Measurements from ENCODE around the gene BRINP1.

Gene BRINP1

GRCh38 chr9:119284118-119284517, 85.1 kb downstream of the BRINP1 start:
- no peak overlapping the region for H3K4me3 ChIP-seq (ENCODE audit: low read depth in 1 of 2, low read length in 1 of 2)
- no peak overlapping the region for H3K27ac ChIP-seq
- TF ChIP-seq CTCF (IDR thresholded peaks at IDR 0.05) = no peak
- peaks cover 35% of the 10 kb centered on the region for H3K27me3 ChIP-seq
- no peaks in the 10 kb centered on the region for H3K36me3 ChIP-seq
- H3K4me1 ChIP-seq (ENCODE audit: control insufficient read depth in 1 of 2, insufficient read depth in 1 of 2, low read depth in 1 of 2, low read length in 1 of 2) = no peaks in the 10 kb centered on the region
- H3K9me3 ChIP-seq = no peaks in the 10 kb centered on the region

- Histone ChIP-seq H3K36me3 (no peaks in the 10 kb centered on the region), H3K4me3 (ENCODE audit: low read depth in 1 of 2, low read length in 1 of 2) (no peak overlapping the region), H3K27me3 (peaks cover 35% of the 10 kb centered on the region), H3K9me3 (no peaks in the 10 kb centered on the region), H3K4me1 (ENCODE audit: control insufficient read depth in 1 of 2, insufficient read depth in 1 of 2, low read depth in 1 of 2, low read length in 1 of 2) (no peaks in the 10 kb centered on the region), H3K27ac (no peak overlapping the region)
- TF ChIP-seq CTCF (IDR thresholded peaks at IDR 0.05) = no peak
These were observed 86.0 kb downstream of the BRINP1 start for GRCh38 chr9:119283078-119283794.

- no peak for TF ChIP-seq CTCF (IDR thresholded peaks at IDR 0.05)
- no peaks in the 10 kb centered on the region for H3K4me1 ChIP-seq (ENCODE audit: control insufficient read depth in 1 of 2, insufficient read depth in 1 of 2, low read depth in 1 of 2, low read length in 1 of 2)
These were observed 86.7 kb downstream of the BRINP1 start for GRCh38 chr9:119282476-119283077.

GRCh38 chr9:119280740-119281485, 88.3 kb downstream of the BRINP1 start:
- Histone ChIP-seq H3K27ac (no peak overlapping the region), H3K4me1 (ENCODE audit: control insufficient read depth in 1 of 2, insufficient read depth in 1 of 2, low read depth in 1 of 2, low read length in 1 of 2) (no peaks in the 10 kb centered on the region), H3K9me3 (no peaks in the 10 kb centered on the region), H3K4me3 (ENCODE audit: low read depth in 1 of 2, low read length in 1 of 2) (no peak overlapping the region), H3K36me3 (no peaks in the 10 kb centered on the region), H3K27me3 (peaks cover 35% of the 10 kb centered on the region)
- TF ChIP-seq CTCF (IDR thresholded peaks at IDR 0.05) = no peak

More at GRCh38 chr9:119282476-119283077, 86.7 kb downstream of the BRINP1 start:
- Histone ChIP-seq H3K27ac (no peak overlapping the region), H3K36me3 (no peaks in the 10 kb centered on the region), H3K4me3 (ENCODE audit: low read depth in 1 of 2, low read length in 1 of 2) (no peak overlapping the region), H3K9me3 (no peaks in the 10 kb centered on the region), H3K27me3 (peaks cover 35% of the 10 kb centered on the region)

- H3K27me3 ChIP-seq = peaks cover 22% of the 10 kb centered on the region
- no peaks in the 10 kb centered on the region for H3K9me3 ChIP-seq
- no peaks in the 10 kb centered on the region for H3K4me1 ChIP-seq (ENCODE audit: control insufficient read depth in 1 of 2, insufficient read depth in 1 of 2, low read depth in 1 of 2, low read length in 1 of 2)
- no peaks in the 10 kb centered on the region for H3K36me3 ChIP-seq
- H3K4me3 ChIP-seq (ENCODE audit: low read depth in 1 of 2, low read length in 1 of 2) = no peak overlapping the region
- H3K27ac ChIP-seq = no peak overlapping the region
- no peak for TF ChIP-seq CTCF (IDR thresholded peaks at IDR 0.05)
These were observed 91.1 kb downstream of the BRINP1 start for GRCh38 chr9:119278171-119278570.
